GM19238 (cell line): ENCODE data around the gene RRP7A.
"Not testable (repeated sequence)": the region's sequence is repeated elsewhere in the genome, so short reads cannot be mapped to it uniquely, and the experiment has no call there.

Experiments used
- DNase-seq: peaks from one replicate; pipeline ENCODE4 v3.0.0; 2011; ENCODE audit warnings: low spot score; ENCODE audit not compliant: insufficient read length

Gene RRP7A

DNA sequence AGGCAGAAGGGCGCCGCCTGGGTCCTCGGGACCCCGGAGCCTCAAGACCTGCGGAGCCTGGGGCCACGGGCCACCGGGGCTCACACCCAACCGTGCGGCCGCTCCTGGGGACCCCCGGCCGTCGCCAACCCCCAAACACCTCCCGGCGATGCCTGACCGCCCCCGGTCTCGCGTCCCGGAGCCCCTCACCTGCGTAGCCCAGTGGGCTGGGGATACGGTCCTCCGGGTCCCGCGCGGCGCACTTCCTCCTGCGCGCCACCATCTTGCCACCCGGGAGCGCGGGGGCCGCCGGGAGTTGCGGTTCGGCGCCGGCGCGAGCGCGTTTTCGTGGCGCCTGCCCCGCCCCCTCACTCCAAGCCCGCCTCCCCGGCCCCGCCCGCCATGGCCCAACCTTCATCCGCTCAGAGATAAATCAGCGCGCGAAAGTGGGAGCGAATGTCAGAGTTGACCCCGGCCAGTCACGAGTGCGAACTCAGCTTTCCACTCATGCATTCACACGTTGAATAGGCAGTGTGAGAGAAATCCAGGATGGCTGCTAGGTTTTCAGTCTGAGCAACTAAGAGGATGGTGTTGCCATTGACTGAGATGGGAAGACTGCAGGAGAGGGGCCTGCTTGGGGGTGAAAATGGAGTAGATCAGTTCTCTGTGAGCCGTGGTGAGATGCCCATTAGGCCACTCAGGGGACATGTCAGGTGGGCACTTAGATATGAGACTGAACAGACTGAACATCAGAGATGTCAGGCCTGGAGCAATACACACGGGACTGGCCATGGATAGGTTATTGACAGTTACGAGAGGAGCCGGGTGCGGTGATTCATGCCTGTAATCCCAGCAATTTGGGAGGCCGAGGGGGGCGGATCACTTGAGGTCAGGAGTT lies at the start of gene RRP7A:
Gene RRP7A (minus strand): TSS at position 272 of the 877 bp plus-strand sequence. CDS start 10 bp downstream, at position 262.
- DNase-seq = peak; percentile 70

GRCh38 chr22:42567950-42568349 lies 48.4 kb upstream of the RRP7A start:
- not testable (repeated sequence) for DNase-seq

DNA sequence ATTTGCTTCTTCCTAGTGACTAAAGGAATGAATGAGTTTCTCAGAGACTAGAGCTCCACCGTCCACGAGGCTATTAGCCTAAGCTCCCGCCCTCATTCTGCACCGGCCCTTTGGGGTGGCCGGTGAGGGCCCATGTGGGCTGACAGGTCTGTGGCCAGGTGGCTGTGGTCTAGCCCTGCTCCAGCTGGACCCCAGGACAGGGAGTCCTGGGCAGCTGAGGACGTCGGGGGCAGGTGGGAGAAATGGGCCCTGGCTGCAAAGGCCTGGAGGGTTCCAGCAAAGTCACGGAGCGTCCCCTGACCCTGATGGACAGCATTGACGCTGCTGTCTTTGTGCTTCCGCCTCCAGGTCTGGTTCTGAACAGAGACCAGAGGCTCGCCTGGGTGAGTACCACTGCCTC lies 46.4 kb upstream of the RRP7A start:
- DNase-seq = no peak

DNA sequence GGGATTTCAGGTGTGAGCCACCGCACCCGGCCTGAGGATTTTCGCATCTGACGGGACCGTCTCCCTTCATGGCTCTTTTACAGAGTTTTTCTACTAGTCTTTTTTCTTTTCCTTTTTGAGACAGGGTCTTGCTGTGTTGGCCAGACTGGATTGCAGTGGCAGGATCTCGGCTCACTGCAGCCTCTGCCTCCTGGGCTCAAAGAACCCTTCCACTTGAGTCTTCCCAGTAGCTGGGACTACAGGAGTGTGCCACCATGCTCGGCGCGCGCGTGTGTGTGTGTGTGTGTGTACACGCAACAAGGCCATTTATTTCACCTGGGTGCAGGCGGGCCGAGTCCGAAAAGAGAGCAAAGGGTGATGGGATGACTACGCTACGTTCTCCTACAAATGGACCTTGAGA lies 45.1 kb upstream of the RRP7A start:
- DNase-seq = no peak

DNA sequence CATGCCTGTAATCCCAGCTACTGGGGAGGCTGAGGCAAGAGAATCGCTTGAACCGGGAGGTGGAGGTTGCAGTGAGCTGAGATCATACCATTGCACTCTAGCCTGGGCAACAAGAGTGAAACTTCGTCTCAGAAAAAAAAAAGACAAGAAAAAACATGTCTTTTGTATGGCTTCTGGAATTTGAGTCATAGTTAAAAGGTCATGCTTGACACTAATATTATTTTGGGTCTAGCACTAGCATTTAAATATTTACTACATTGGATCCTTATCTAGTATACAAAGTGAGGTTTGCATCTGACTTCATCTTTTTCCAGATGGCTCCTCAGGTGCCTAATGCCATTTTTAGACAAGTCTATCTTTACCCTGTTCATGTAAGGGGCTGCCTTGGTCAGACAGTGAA lies 44.3 kb upstream of the RRP7A start:
- not testable (repeated sequence) for DNase-seq

GRCh38 chr22:42562684-42563083 lies 43.1 kb upstream of the RRP7A start:
- DNase-seq = no peak

DNA sequence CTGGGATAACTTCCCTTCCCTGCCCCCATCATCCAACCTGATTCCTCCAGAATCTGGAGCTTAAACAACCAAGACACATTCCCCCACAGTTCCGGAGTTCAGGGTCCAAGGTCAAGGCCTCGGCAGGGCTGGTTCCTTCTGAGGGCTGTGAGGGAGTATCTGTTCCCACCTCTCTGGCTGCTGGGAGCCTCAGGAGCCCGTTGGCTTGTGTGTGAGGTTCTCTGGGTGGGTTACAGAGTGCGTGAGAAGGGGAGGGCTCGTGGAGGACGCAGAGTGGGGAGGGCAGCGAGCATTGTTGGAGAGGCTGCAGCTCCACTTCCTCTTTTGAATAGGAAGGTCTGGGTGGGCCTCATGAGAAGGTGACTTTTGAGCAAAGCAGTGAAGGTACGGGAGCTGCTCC lies 42.7 kb upstream of the RRP7A start:
- no peak for DNase-seq

GRCh38 chr22:42561856-42562255 lies 42.3 kb upstream of the RRP7A start:
- DNase-seq = no peak

GRCh38 chr22:42560781-42561180 lies 41.2 kb upstream of the RRP7A start:
- no peak for DNase-seq

DNA sequence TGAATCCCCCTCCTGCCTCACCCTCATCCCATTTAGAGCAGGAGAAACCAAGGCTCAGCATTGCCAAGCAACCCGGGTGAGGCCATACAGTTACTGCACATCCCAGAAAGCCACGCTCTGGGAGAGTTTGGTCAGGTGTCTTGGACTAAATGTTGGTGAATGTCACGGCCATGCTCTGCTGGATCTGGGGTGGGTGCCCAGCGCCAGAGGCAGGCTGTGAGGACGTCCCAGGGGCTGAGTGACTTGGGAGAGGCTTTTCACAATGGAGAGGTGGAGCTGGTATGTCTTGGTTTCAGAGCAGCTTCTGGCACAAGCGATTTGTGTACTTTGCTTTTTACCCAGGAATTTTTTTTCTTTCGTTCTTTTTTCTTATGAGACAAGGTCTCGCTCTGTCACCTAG lies 40.8 kb upstream of the RRP7A start:
- DNase-seq = no peak

GRCh38 chr22:42553475-42554361 lies 34.1 kb upstream of the RRP7A start, which contains the start of gene SERHL2:
TSS of gene SERHL2 (plus strand) at chr22:42553956. CDS start at chr22:42554021, 65 bp downstream.
- peak; percentile 70 for DNase-seq

DNA sequence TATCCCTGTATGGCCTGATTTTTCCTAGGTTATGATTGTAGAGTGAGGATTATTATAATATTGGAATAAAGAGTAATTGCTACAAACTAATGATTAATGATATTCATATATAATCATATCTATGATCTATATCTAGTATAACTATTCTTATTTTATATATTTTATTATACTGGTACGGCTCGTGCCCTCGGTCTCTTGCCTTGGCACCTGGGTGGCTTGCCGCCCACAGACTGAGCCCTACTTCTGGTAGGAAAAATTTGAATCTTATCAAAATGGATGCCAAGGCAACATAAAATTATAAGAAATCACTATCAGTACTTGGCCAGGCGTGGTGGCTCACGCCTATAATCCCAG lies 32.7 kb upstream of the RRP7A start:
- not testable (repeated sequence) for DNase-seq

GRCh38 chr22:42549331-42550060 lies 29.9 kb upstream of the RRP7A start:
- DNase-seq = no peak

- no peak for DNase-seq
Measured at GRCh38 chr22:42548597-42549330, 29.2 kb upstream of the RRP7A start.

DNA sequence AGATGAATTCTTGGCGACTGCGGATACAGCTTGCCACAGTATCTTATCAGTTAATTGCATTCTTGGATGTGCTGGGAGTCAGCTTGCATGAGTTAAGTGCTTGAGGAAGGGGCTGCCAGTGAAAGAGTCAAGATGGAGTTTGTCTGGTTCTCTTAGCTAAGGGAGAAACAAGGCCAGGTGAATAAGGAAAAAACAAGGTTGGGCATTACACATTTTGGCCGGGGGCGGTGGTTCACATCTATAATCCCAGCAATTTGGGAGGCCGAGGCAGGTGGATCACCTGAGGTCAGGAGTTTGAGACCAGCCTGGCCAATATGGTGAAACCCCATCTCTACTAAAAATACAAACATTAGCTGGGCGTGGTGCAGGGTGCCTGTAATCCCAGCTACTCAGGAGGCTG lies 28.5 kb upstream of the RRP7A start:
- DNase-seq = not testable (repeated sequence)

GRCh38 chr22:42547562-42547961 lies 28.0 kb upstream of the RRP7A start:
- no peak for DNase-seq

- DNase-seq = no peak
Measured at GRCh38 chr22:42544686-42545085, 25.1 kb upstream of the RRP7A start.

DNA sequence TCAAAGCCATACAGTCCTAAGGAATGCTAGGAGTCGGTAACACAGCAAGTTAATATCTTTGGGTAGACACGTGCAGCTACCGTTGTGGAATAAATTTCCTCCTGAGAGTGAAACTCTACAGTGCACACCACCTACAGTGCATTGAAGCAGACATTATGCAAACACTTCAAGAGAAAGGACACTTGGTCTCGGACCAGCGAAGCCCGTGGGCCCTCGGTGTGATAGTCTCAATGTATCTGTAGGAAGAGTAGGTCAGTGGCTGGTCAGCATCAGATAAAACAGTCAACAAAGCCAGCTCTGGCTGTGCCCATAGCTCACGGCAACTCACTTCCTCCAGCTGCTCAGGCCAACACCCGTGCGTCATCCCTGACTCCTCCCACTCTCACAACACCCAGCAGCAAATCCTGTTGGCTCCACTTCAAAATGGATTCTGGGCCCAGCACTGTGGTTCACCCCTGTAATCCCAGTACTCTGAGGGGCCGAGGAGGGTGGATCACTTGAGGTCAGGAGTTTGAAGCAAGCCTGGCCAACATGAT lies 19.7 kb upstream of the RRP7A start:
- not testable (repeated sequence) for DNase-seq

DNA sequence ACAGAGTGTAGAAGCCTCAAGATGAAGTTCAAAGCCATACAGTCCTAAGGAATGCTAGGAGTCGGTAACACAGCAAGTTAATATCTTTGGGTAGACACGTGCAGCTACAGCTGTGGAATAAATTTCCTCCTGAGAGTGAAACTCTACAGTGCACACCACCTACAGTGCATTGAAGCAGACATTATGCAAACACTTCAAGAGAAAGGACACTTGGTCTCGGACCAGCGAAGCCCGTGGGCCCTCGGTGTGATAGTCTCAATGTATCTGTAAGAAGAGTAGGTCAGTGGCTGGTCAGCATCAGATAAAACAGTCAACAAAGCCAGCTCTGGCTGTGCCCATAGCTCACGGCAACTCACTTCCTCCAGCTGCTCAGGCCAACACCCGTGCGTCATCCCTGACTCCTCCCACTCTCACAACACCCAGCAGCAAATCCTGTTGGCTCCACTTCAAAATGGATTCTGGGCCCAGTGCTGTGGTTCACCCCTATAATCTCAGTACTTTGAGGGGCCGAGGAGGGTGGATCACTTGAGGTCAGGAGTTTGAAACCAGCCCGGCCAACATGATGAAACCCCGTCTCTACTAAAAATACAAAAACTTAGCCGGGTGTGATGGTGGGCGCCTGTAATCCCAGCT lies 17.7 kb upstream of the RRP7A start:
- DNase-seq = not testable (repeated sequence)

DNA sequence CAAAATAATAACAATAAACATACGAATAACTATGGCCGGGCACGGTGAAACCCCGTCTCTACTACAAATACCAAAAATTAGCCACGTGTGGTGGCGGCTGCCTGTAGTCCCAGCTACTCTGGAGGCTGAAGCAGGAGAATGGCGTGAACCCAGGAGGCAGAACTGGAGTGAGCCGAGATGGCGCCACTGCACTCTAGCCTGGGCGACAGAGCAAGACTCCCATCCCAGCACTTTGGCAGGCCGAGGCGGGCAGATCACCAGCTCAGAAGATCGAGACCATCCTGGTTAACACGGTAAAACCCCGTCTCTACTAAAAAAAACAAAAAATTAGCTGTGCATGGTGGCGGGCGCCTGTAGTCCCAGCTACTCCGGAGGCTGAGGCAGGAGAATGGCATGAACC lies 17.0 kb upstream of the RRP7A start:
- not testable (repeated sequence) for DNase-seq
